Tibial nerve (tissue), 3 donors: ENCODE measurements around the gene CDK16.

ENCODE experiments used
- POLR2A ChIP-seq, 2 donors: fragments of 450-650 bp; IDR thresholded peaks; one replicate each; pipeline ENCODE4 v1.6.1; 2017; ENCODE audit warnings: antibody characterized with exemption in 2 of 2, mild to moderate bottlenecking in 2 of 2, moderate library complexity in 2 of 2
- TF ChIP-seq, protein P1 (sequence below), 5 experiments: fragments of 200-600 bp in 3 of 5; fragments of 450-650 bp in 2 of 5; sonication (generic) in 3 of 5; IDR thresholded peaks; one replicate each; pipeline ENCODE4 v1.5.1; 2016 to 2019; ENCODE audit warnings: antibody characterized with exemption in 5 of 5, mild to moderate bottlenecking in 3 of 5, moderate library complexity in 2 of 5

DNA sequence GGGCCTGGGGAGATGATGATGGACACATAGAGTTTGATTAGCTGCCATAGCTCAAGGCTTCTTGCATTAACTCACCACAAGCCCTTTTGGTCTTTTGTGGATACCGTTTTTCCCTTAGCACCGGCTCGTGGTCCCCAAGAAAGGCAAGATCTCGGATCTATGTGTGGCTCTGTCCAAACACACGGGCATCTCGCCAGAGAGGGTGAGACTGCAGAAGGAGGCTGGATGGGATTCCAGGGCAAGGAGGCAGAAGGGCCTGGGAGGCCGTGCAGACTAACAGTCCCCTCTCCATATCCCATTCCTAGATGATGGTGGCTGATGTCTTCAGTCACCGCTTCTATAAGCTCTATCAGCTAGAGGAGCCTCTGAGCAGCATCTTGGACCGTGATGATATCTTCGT lies 23.8 kb downstream of the CDK16 start:
- TF ChIP-seq, protein P1, sequence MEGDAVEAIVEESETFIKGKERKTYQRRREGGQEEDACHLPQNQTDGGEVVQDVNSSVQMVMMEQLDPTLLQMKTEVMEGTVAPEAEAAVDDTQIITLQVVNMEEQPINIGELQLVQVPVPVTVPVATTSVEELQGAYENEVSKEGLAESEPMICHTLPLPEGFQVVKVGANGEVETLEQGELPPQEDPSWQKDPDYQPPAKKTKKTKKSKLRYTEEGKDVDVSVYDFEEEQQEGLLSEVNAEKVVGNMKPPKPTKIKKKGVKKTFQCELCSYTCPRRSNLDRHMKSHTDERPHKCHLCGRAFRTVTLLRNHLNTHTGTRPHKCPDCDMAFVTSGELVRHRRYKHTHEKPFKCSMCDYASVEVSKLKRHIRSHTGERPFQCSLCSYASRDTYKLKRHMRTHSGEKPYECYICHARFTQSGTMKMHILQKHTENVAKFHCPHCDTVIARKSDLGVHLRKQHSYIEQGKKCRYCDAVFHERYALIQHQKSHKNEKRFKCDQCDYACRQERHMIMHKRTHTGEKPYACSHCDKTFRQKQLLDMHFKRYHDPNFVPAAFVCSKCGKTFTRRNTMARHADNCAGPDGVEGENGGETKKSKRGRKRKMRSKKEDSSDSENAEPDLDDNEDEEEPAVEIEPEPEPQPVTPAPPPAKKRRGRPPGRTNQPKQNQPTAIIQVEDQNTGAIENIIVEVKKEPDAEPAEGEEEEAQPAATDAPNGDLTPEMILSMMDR (IDR thresholded peaks at IDR 0.05): no peak
- no peak for TF ChIP-seq POLR2A (IDR thresholded peaks at IDR 0.05)
